IMR-90 (cell line): ENCODE results near the gene CD36. TPM values are rescaled to one million over a fixed set of nuclear protein-coding genes. Genes with fewer than 3 reads are reported as not detected.

ENCODE experiments used
- ATAC-seq: fragments of 200-7000 bp; cut with Tn5 transposase; 2 replicates; pipeline ENCODE4 v1.9.1; 2020; ENCODE audit warnings: low read depth, mild to moderate bottlenecking, moderate library complexity
- BruUV-seq: library from RNA; stranded (reverse); fragments of 400-500 nt; replicated peaks from 2 replicates; lab custom pipeline; 2021; lab: Mats Ljungman, UMichigan
- CTCF ChIA-PET: fragments of 300-600 bp; formaldehyde crosslinking; extraction: SDS; loops from one replicate; lab custom pipeline; 2021; ENCODE audit warnings: antibody characterized with exemption; lab: Yijun Ruan, JAX
- POLR2A ChIA-PET: fragments of 300-600 bp; sonication (Branson Sonifier 250); formaldehyde crosslinking; loops from one replicate; lab custom pipeline; 2022; ENCODE audit warnings: antibody characterized with exemption; ENCODE audit not compliant: unreplicated experiment; lab: Charles Lee
- DNase-seq: peaks from one replicate; pipeline ENCODE4 v3.0.0; 2013
- H2AFZ ChIP-seq: replicated peaks from 2 replicates; pipeline ENCODE3; 2013; ENCODE audit warnings: low read length, mild to moderate bottlenecking; ENCODE audit not compliant: poor library complexity
- H2AK5ac ChIP-seq: 2 replicates; pipeline ENCODE4 v1.6.1; 2013; ENCODE audit warnings: low read depth, low read length, inconsistent platforms
- H2AK9ac ChIP-seq: replicated peaks from 2 replicates; pipeline ENCODE3; 2013; ENCODE audit warnings: mild to moderate bottlenecking, low read depth, low read length, moderate library complexity; ENCODE audit not compliant: poor library complexity
- H2BK120ac ChIP-seq: 2 replicates; pipeline ENCODE4 v1.6.1; 2013; ENCODE audit warnings: low read depth, low read length, inconsistent platforms
- H2BK15ac ChIP-seq: 3 replicates; pipeline ENCODE4 v1.6.1; 2013; ENCODE audit warnings: low read depth, low read length, inconsistent platforms
- H2BK20ac ChIP-seq: 2 replicates; pipeline ENCODE4 v1.6.1; 2013; ENCODE audit warnings: low read depth, mild to moderate bottlenecking, inconsistent platforms, low read length, moderate library complexity
- H2BK5ac ChIP-seq: 2 replicates; pipeline ENCODE4 v1.6.1; 2013; ENCODE audit warnings: mild to moderate bottlenecking, low read depth, low read length, inconsistent platforms; ENCODE audit not compliant: poor library complexity, severe bottlenecking
- H3K14ac ChIP-seq: replicated peaks from 2 replicates; pipeline ENCODE4 v1.6.1; 2013; ENCODE audit warnings: low read depth, low read length, inconsistent platforms
- H3K18ac ChIP-seq: 2 replicates; pipeline ENCODE4 v1.6.1; 2013; ENCODE audit warnings: low read depth, low read length, control low read depth
- H3K23ac ChIP-seq: 2 replicates; pipeline ENCODE4 v1.6.1; 2013; ENCODE audit warnings: low read depth, low read length, inconsistent platforms
- H3K27ac ChIP-seq: 2 replicates; pipeline ENCODE4 v1.5.1; 2013; ENCODE audit warnings: mild to moderate bottlenecking, control low read depth, low read length; ENCODE audit not compliant: insufficient read depth
- H3K27me3 ChIP-seq: 2 replicates; pipeline ENCODE4 v1.6.1; 2013; ENCODE audit warnings: low read length; ENCODE audit not compliant: control insufficient read depth, insufficient read depth
- H3K36me3 ChIP-seq: 2 replicates; pipeline ENCODE4 v1.6.1; 2013; ENCODE audit warnings: low read length, mixed read lengths; ENCODE audit not compliant: control insufficient read depth, insufficient read depth
- H3K4ac ChIP-seq: 2 replicates; pipeline ENCODE4 v1.6.1; 2013; ENCODE audit warnings: low read depth, low read length, inconsistent platforms
- H3K4me1 ChIP-seq: 2 replicates; pipeline ENCODE4 v1.6.1; 2013; ENCODE audit warnings: low read length, mixed read lengths; ENCODE audit not compliant: control insufficient read depth, insufficient read depth
- H3K4me2 ChIP-seq: 2 replicates; pipeline ENCODE4 v1.6.1; 2013; ENCODE audit warnings: low read depth, mild to moderate bottlenecking, control low read depth, low read length, moderate library complexity
- H3K4me3 ChIP-seq: 2 replicates; pipeline ENCODE4 v1.5.1; 2013; ENCODE audit warnings: low read depth, mild to moderate bottlenecking, control low read depth, low read length, moderate library complexity; ENCODE audit not compliant: insufficient read depth
- H3K56ac ChIP-seq: 2 replicates; pipeline ENCODE4 v1.6.1; 2013; ENCODE audit warnings: low read length, inconsistent platforms; ENCODE audit not compliant: insufficient read depth; ENCODE audit errors: extremely low read depth
- H3K79me1 ChIP-seq, 2 experiments: 2 replicates each; pipeline ENCODE4 v1.6.1; 2013; ENCODE audit warnings: low read length in 2 of 2, inconsistent platforms in 1 of 2, low read depth in 1 of 2
- H3K9ac ChIP-seq: 2 replicates; pipeline ENCODE4 v1.6.1; 2013; ENCODE audit warnings: low read depth, low read length, control low read depth
- H3K9me1 ChIP-seq: 2 replicates; pipeline ENCODE4 v1.6.1; 2013; ENCODE audit warnings: low read length, inconsistent platforms; ENCODE audit not compliant: insufficient read depth
- H3K9me3 ChIP-seq: 2 replicates; pipeline ENCODE4 v1.6.1; 2013; ENCODE audit warnings: low read length; ENCODE audit not compliant: control insufficient read depth, insufficient read depth
- H4K20me1 ChIP-seq: 2 replicates; pipeline ENCODE4 v1.6.1; 2013; ENCODE audit warnings: low read length, inconsistent platforms; ENCODE audit not compliant: insufficient read depth
- H4K5ac ChIP-seq: 2 replicates; pipeline ENCODE4 v1.6.1; 2013; ENCODE audit warnings: mild to moderate bottlenecking, low read depth, low read length, control low read depth
- H4K8ac ChIP-seq, 2 experiments: 2 replicates each; pipeline ENCODE4 v1.6.1; 2013; ENCODE audit warnings: low read depth in 2 of 2, low read length in 2 of 2, control low read depth in 1 of 2, inconsistent platforms in 1 of 2
- H4K91ac ChIP-seq: 2 replicates; pipeline ENCODE4 v1.6.1; 2013; ENCODE audit warnings: low read depth, low read length, inconsistent platforms; ENCODE audit not compliant: insufficient read depth
- CEBPB ChIP-seq: IDR thresholded peaks from 2 replicates; pipeline ENCODE4 v1.6.1; 2012; ENCODE audit warnings: low read depth, low read length, improper control_type of control experiment
- FOS ChIP-seq: fragments of 150-350 bp; IDR thresholded peaks from 2 replicates; pipeline ENCODE4 v1.6.1; 2016; ENCODE audit warnings: low read depth, low read length
- MAZ ChIP-seq: IDR thresholded peaks from 2 replicates; pipeline ENCODE4 v1.6.1; 2012; ENCODE audit warnings: low read depth, mild to moderate bottlenecking, low read length, improper control_type of control experiment, moderate library complexity, borderline replicate concordance
- RAD21 ChIP-seq: IDR thresholded peaks from 2 replicates; pipeline ENCODE4 v1.6.1; 2012; ENCODE audit warnings: low read length, improper control_type of control experiment
- RFX5 ChIP-seq: IDR thresholded peaks from 2 replicates; pipeline ENCODE4 v1.8.0; 2012; ENCODE audit warnings: low read depth, mild to moderate bottlenecking, low read length, moderate library complexity
- SMC3 ChIP-seq: fragments of 150-350 bp; IDR thresholded peaks from 2 replicates; pipeline ENCODE4 v1.6.1; 2016; ENCODE audit warnings: low read depth, mild to moderate bottlenecking, antibody characterized with exemption, low read length, moderate library complexity
- whole genome bisulfite sequencing, 2 experiments: methylation state at CpG; one replicate each; pipeline versions ENCODE4 v1.1.5 to v1.1.7; 2013; ENCODE audit warnings: missing lambda C conversion rate in 2 of 2; ENCODE audit not compliant: insufficient read length in 1 of 2; ENCODE audit errors: extremely low coverage in 2 of 2; 5-methylcytosine and 5-hydroxymethylcytosine counted together
- dilution Hi-C: fragments of 300-500 bp; cut with HindIII; formaldehyde crosslinking; loops from one replicate; pipeline ENCODE4 v1.14.3; 2018; ENCODE audit warnings: low sequenced_read_pairs; ENCODE audit not compliant: unreplicated experiment
- in situ Hi-C: fragments of 300-500 bp; cut with MboI; formaldehyde crosslinking; loops from 3 replicates; pipeline ENCODE4 v1.14.3; 2019; ENCODE audit warnings: low sequenced_read_pairs, inconsistent platforms, mixed read lengths
- intact Hi-C: fragments of 100-400 bp; cut with micrococcal nuclease; formaldehyde crosslinking; loops from 2 replicates; pipeline ENCODE4 v1.10.0; 2022
- polyA plus RNA-seq, 3 experiments: library from polyadenylated mRNA; depleted of rRNA; stranded (reverse); fragments of >200 nt; gene quantifications; 2 replicates each; pipeline ENCODE4 v1.2.3, GENCODE V29; 2012; ENCODE audit warnings: low replicate concordance in 1 of 3
- total RNA-seq: library from RNA; depleted of rRNA; stranded (reverse); fragments of >200 nt; gene quantifications from 2 replicates; pipeline ENCODE4 v1.2.3, GENCODE V29; 2012
- TF ChIP-seq, protein P1 (sequence below): fragments of 150-350 bp; IDR thresholded peaks from 2 replicates; pipeline ENCODE4 v1.6.1; 2016; ENCODE audit warnings: low read depth, mild to moderate bottlenecking, low read length, moderate library complexity, borderline replicate concordance
- TF ChIP-seq, protein P2 (sequence below): fragments of 150-350 bp; IDR thresholded peaks from 2 replicates; pipeline ENCODE4 v1.6.1; 2017; ENCODE audit warnings: mild to moderate bottlenecking, antibody characterized with exemption, low read length, low read depth

Gene CD36
- total and polyA plus RNA-seq, 2 of the 4 experiments (the other 2 are of a cell fraction) = 0.19 to 0.54 TPM

DNA sequence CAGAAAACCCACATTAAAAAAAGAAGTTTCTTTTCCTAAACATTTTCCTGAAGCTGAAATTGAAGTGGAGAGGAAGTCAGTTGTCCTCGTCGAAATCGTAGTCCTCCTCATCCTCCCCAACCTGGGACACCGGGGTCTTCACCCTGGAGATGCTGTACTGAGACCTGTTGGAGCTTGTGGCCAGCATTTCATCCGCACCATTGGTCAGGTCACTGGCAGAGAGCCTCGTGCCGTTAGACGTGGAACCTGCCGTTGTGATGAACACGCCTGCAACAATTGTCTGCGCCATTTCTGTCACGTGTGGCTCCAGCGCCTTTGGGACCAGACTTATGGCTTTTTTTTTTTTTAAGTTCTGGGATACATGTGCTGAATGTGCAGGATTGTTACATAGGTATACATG, 23.8 kb downstream of the CD36 start:
- Histone ChIP-seq H2AFZ (no peak overlapping the region), H2AK5ac (no peak overlapping the region), H3K79me1 (no peaks in the 10 kb centered on the region), H3K4me2 (no peak overlapping the region), H4K5ac (no peak overlapping the region), H3K4ac (no peak overlapping the region), H2AK9ac (no peak overlapping the region), H3K9me3 (no peaks in the 10 kb centered on the region), H4K91ac (no peak overlapping the region), H3K23ac (no peak overlapping the region), H3K4me3 (no peak overlapping the region), H3K27me3 (no peaks in the 10 kb centered on the region), H4K20me1 (no peaks in the 10 kb centered on the region), H3K4me1 (peaks cover 2% of the 10 kb centered on the region), H2BK15ac (no peak overlapping the region), H3K36me3 (no peaks in the 10 kb centered on the region), H2BK120ac (no peak overlapping the region), H3K9ac (no peak overlapping the region), H3K14ac (no peak overlapping the region), H2BK5ac (no peak overlapping the region), H3K56ac (no peak overlapping the region), H2BK20ac (no peak overlapping the region), H3K18ac (no peak overlapping the region), H3K9me1 (no peaks in the 10 kb centered on the region; the same call in 1 of the 2 replicates), H4K8ac (no peak overlapping the region), H3K27ac (no peak overlapping the region)
- ChIA-PET CTCF (interaction anchor here (0.9 to 3.7 kb wide), 3 partner anchors 17 to 234 kb away, joined by 3 to 15 read pairs (median 4); no protein-coding TSS in a partner anchor), POLR2A (no interaction called here)
- DNase-seq (no peak), ATAC-seq (no peak)
- BruUV-seq = no TSS peak
- in situ Hi-C loops = loop anchor here (25.0 kb wide), 1 partner anchor 575 kb away; no protein-coding TSS in a partner anchor
- dilution Hi-C loops = no loop called here
- no CpG with 5 or more reads among the region's 13 CpGs for WGBS, 2 experiments
- intact Hi-C loops = no loop called here
- TF ChIP-seq RFX5 = no peak
- TF ChIP-seq SMC3 = no peak
- no peak for TF ChIP-seq FOS
- TF ChIP-seq MAZ = no peak
- TF ChIP-seq, protein P1, sequence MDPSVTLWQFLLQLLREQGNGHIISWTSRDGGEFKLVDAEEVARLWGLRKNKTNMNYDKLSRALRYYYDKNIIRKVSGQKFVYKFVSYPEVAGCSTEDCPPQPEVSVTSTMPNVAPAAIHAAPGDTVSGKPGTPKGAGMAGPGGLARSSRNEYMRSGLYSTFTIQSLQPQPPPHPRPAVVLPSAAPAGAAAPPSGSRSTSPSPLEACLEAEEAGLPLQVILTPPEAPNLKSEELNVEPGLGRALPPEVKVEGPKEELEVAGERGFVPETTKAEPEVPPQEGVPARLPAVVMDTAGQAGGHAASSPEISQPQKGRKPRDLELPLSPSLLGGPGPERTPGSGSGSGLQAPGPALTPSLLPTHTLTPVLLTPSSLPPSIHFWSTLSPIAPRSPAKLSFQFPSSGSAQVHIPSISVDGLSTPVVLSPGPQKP = no peak
- TF ChIP-seq, protein P2, sequence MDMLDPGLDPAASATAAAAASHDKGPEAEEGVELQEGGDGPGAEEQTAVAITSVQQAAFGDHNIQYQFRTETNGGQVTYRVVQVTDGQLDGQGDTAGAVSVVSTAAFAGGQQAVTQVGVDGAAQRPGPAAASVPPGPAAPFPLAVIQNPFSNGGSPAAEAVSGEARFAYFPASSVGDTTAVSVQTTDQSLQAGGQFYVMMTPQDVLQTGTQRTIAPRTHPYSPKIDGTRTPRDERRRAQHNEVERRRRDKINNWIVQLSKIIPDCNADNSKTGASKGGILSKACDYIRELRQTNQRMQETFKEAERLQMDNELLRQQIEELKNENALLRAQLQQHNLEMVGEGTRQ = no peak
- TF ChIP-seq CEBPB = no peak
- TF ChIP-seq RAD21 = no peak
